ENCODE results near the gene MRPL28. TPM values are rescaled to one million over a fixed set of nuclear protein-coding genes. Genes with fewer than 3 reads are reported as not detected.

MRPL28 gene
- total and polyA plus RNA-seq, 2 donors (not counting 1 experiment from before 2014, with no cell fraction given) = 65.2 to 86.5 TPM

DNA sequence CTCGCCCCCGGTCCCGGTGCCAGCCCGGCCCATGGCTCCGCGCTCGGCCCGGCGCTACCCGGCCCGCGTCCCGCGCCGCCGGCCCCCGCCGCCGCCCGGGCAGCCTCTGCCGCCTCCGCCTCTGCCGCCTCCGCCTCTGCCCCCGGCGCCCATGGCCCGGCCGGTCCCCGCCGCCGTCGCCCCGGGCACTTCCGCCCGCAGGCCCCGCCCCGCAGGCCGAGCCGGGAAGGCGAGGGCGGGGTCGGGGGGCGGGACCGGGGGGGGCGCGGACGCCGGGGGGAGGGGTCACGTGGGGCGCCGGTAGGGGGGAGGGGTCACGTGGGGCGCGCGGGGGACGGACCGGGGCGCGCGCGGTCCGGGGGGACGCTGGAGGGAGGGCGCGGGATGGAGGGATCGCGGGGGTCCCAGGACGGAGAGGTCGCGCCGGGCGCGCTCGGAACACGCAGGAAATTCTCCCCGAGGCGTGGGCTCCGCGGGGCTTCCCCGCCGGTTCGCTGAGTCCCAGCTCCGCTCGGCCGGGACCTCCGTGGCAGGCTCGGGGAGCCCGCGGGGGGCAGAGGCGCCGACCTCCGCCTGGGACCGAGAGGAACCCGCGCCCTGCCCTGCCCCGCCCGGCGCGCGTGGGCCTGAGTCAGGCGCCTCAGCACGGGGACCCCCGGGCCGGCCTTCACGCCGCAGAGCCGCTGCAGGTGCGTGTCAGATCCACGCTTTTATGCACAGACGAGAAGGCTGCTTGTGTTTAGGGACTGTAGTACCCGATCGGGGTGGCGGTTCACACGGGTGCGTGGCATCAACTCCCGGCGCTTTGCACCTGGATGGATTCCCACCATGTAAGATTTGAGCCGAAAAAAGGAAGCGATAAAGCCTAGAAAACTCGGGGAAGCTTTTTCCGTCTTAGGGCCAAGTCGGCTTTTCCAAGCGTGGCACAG is 11.7 kb upstream of the MRPL28 start, which contains the start of gene PGAP6:
Gene PGAP6, minus strand, starts transcription at position 190 of the 929 bp plus-strand sequence. Its CDS starts 157 bp downstream, at position 33.
- peak within 1 kb of the TSS; percentile 70 for H3K9ac ChIP-seq (ENCODE audit: insufficient read depth, low read length)
- peak within 1 kb of the TSS; percentile 54 for H3K27ac ChIP-seq (ENCODE audit: insufficient read depth, low read length)
- no peaks in the 10 kb centered on the region for H4K20me1 ChIP-seq (ENCODE audit: control insufficient read depth, extremely low read depth, insufficient read depth, low read length)
- peak within 1 kb of the TSS; percentile 83 for H2AFZ ChIP-seq (ENCODE audit: low read length)
- H3K9me3 ChIP-seq (ENCODE audit: control insufficient read depth, insufficient read depth, low read depth, low read length) = no peaks in the 10 kb centered on the region
- H3K4me3 ChIP-seq (replicated peaks in 1 of 4; ENCODE audit: control extremely low read depth in 1 of 4, insufficient read depth in 1 of 4, low read depth in 3 of 4, low read length in 4 of 4) = peak within 1 kb of the TSS; percentile 66 to 92 (median 82)
- DNase-seq (ENCODE audit: low read depth in 2 of 2) = peak; percentile 32 to 49
- H3K4me2 ChIP-seq (ENCODE audit: extremely low read depth, insufficient read depth, low read length) = peak within 1 kb of the TSS; percentile 96
- no peaks in the 10 kb centered on the region for H3K27me3 ChIP-seq (ENCODE audit: control insufficient read depth, insufficient read depth, low read length)
- no peaks in the 10 kb centered on the region for H3K4me1 ChIP-seq (ENCODE audit: control insufficient read depth, extremely low read depth, insufficient read depth, low read length)
- H3K79me2 ChIP-seq (ENCODE audit: control insufficient read depth, insufficient read depth, low read length) = peaks cover 14% of the 10 kb centered on the region
- no peak for TF ChIP-seq EZH2 (IDR thresholded peaks at IDR 0.05; ENCODE audit: low read length, missing control alignments)
- TF ChIP-seq, protein P1, sequence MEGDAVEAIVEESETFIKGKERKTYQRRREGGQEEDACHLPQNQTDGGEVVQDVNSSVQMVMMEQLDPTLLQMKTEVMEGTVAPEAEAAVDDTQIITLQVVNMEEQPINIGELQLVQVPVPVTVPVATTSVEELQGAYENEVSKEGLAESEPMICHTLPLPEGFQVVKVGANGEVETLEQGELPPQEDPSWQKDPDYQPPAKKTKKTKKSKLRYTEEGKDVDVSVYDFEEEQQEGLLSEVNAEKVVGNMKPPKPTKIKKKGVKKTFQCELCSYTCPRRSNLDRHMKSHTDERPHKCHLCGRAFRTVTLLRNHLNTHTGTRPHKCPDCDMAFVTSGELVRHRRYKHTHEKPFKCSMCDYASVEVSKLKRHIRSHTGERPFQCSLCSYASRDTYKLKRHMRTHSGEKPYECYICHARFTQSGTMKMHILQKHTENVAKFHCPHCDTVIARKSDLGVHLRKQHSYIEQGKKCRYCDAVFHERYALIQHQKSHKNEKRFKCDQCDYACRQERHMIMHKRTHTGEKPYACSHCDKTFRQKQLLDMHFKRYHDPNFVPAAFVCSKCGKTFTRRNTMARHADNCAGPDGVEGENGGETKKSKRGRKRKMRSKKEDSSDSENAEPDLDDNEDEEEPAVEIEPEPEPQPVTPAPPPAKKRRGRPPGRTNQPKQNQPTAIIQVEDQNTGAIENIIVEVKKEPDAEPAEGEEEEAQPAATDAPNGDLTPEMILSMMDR (conservative IDR thresholded peaks at IDR 0.05 in 1 of 2, IDR thresholded peaks at IDR 0.05 in 1 of 2; ENCODE audit: low read depth in 1 of 2, low read length in 2 of 2) = no peak
- no peaks in the 10 kb centered on the region for H3K36me3 ChIP-seq (ENCODE audit: control insufficient read depth, insufficient read depth, low read length)

- H3K9me3 ChIP-seq (ENCODE audit: control insufficient read depth, insufficient read depth, low read depth, low read length) = no peaks in the 10 kb centered on the region
- H3K79me2 ChIP-seq (ENCODE audit: control insufficient read depth, insufficient read depth, low read length) = peaks cover 14% of the 10 kb centered on the region
- no peak for DNase-seq (ENCODE audit: low read depth in 2 of 2)
- H4K20me1 ChIP-seq (ENCODE audit: control insufficient read depth, extremely low read depth, insufficient read depth, low read length) = no peaks in the 10 kb centered on the region
- peak overlapping the region; percentile 64 to 92 (median 75) for H3K4me3 ChIP-seq (replicated peaks in 1 of 4; ENCODE audit: control extremely low read depth in 1 of 4, insufficient read depth in 1 of 4, low read depth in 3 of 4, low read length in 4 of 4)
- H3K27ac ChIP-seq (ENCODE audit: insufficient read depth, low read length) = peak overlapping the region; percentile 28
- H3K4me1 ChIP-seq (ENCODE audit: control insufficient read depth, extremely low read depth, insufficient read depth, low read length) = no peaks in the 10 kb centered on the region
- peaks cover 5% of the 10 kb centered on the region for H3K36me3 ChIP-seq (ENCODE audit: control insufficient read depth, insufficient read depth, low read length)
- no peaks in the 10 kb centered on the region for H3K27me3 ChIP-seq (ENCODE audit: control insufficient read depth, insufficient read depth, low read length)
- H3K9ac ChIP-seq (ENCODE audit: insufficient read depth, low read length) = peak overlapping the region; percentile 70
- TF ChIP-seq EZH2 (IDR thresholded peaks at IDR 0.05; ENCODE audit: low read length, missing control alignments) = no peak
- TF ChIP-seq, protein P1 (conservative IDR thresholded peaks at IDR 0.05 in 1 of 2, IDR thresholded peaks at IDR 0.05 in 1 of 2; ENCODE audit: low read depth in 1 of 2, low read length in 2 of 2) = no peak
- peak overlapping the region; percentile 87 for H3K4me2 ChIP-seq (ENCODE audit: extremely low read depth, insufficient read depth, low read length)
- H2AFZ ChIP-seq (ENCODE audit: low read length) = no peak overlapping the region
Measured at GRCh38 chr16:381012-381788, 10.9 kb upstream of the MRPL28 start.

DNA sequence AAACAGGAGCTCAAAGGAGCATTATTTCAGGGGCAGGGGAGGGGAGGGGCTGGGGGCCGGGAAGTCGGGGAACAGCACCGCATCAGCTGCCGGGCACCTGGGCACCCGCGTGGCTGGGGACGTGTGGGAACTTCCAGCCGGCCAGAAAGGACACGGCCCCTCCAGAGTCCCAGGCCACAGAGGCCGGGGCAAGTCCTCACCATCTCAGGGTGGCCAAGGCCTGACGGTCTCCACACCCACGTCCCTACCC is 10.3 kb upstream of the MRPL28 start:
- peak overlapping the region; percentile 28 for H3K27ac ChIP-seq (ENCODE audit: insufficient read depth, low read length)
- no peaks in the 10 kb centered on the region for H3K9me3 ChIP-seq (ENCODE audit: control insufficient read depth, insufficient read depth, low read depth, low read length)
- TF ChIP-seq, protein P1 (conservative IDR thresholded peaks at IDR 0.05 in 1 of 2, IDR thresholded peaks at IDR 0.05 in 1 of 2; ENCODE audit: low read depth in 1 of 2, low read length in 2 of 2) = no peak
- TF ChIP-seq EZH2 (IDR thresholded peaks at IDR 0.05; ENCODE audit: low read length, missing control alignments) = no peak
- H3K27me3 ChIP-seq (ENCODE audit: control insufficient read depth, insufficient read depth, low read length) = no peaks in the 10 kb centered on the region
- no peaks in the 10 kb centered on the region for H4K20me1 ChIP-seq (ENCODE audit: control insufficient read depth, extremely low read depth, insufficient read depth, low read length)
- H3K4me1 ChIP-seq (ENCODE audit: control insufficient read depth, extremely low read depth, insufficient read depth, low read length) = no peaks in the 10 kb centered on the region
- H3K4me3 ChIP-seq (replicated peaks in 1 of 4; ENCODE audit: control extremely low read depth in 1 of 4, insufficient read depth in 1 of 4, low read depth in 3 of 4, low read length in 4 of 4) = peak overlapping the region; percentile 64 to 92 (median 75)
- peak overlapping the region; percentile 70 for H3K9ac ChIP-seq (ENCODE audit: insufficient read depth, low read length)
- DNase-seq (ENCODE audit: low read depth in 2 of 2) = no peak
- peak overlapping the region; percentile 87 for H3K4me2 ChIP-seq (ENCODE audit: extremely low read depth, insufficient read depth, low read length)
- no peak overlapping the region for H2AFZ ChIP-seq (ENCODE audit: low read length)
- H3K79me2 ChIP-seq (ENCODE audit: control insufficient read depth, insufficient read depth, low read length) = peaks cover 14% of the 10 kb centered on the region
- H3K36me3 ChIP-seq (ENCODE audit: control insufficient read depth, insufficient read depth, low read length) = peaks cover 8% of the 10 kb centered on the region

Data from fibroblast of lung (primary cell).